OCI-LY3 (cell line): ENCODE measurements around the gene RPL22L1.

Experiments used
- H2AFZ ChIP-seq: fragments of 200-600, 300-600 bp; shearing (Covaris generic); 2 replicates; pipeline ENCODE4 v1.6.0; 2014; ENCODE audit warnings: antibody characterized with exemption, low read depth, low read length
- H3K27ac ChIP-seq: fragments of 200-600, 300-600 bp; sonication (generic); 2 replicates; pipeline ENCODE4 v1.5.1; 2014; ENCODE audit warnings: mild to moderate bottlenecking, low read length, moderate library complexity, mixed read lengths
- H3K27me3 ChIP-seq: fragments of 200-600, 300-600 bp; sonication (generic); 2 replicates; pipeline ENCODE4 v1.6.1; 2014; ENCODE audit warnings: low read depth, low read length, mixed read lengths
- H3K36me3 ChIP-seq: fragments of 200-600, 300-600 bp; sonication (generic); replicated peaks from 2 replicates; pipeline ENCODE3; 2014; ENCODE audit warnings: low read depth, low read length, mixed read lengths
- H3K4me1 ChIP-seq: fragments of 300-600, 200-600 bp; sonication (generic); 2 replicates; pipeline ENCODE4 v1.6.1; 2014; ENCODE audit warnings: low read length, mixed read lengths
- H3K4me2 ChIP-seq: fragments of 200-600, 300-600 bp; sonication (generic); 2 replicates; pipeline ENCODE4 v1.6.1; 2014; ENCODE audit warnings: low read length, mixed read lengths
- H3K4me3 ChIP-seq: fragments of 300-600, 200-600 bp; sonication (generic); 2 replicates; pipeline ENCODE4 v1.5.1; 2014; ENCODE audit warnings: antibody characterized with exemption, mild to moderate bottlenecking, low read length, moderate library complexity
- H3K79me2 ChIP-seq: fragments of 300-600, 200-600 bp; shearing (Covaris generic); 2 replicates; pipeline ENCODE4 v1.6.1; 2014; ENCODE audit warnings: mild to moderate bottlenecking, low read length, mixed read lengths
- H3K9ac ChIP-seq: fragments of 300-600, 200-600 bp; shearing (Covaris generic); 2 replicates; pipeline ENCODE4 v1.6.0; 2014; ENCODE audit warnings: mild to moderate bottlenecking, low read length, moderate library complexity
- H3K9me3 ChIP-seq: fragments of 200-600, 300-600 bp; shearing (Covaris generic); 2 replicates; pipeline ENCODE4 v1.6.1; 2014; ENCODE audit warnings: low read length, mixed read lengths; ENCODE audit not compliant: insufficient read depth
- H4K20me1 ChIP-seq: fragments of 200-600, 300-600 bp; sonication (generic); 2 replicates; pipeline ENCODE4 v1.6.1; 2016; ENCODE audit warnings: low read length, mixed read lengths; ENCODE audit not compliant: insufficient read depth
- CTCF ChIP-seq: fragments of 200-600, 300-600 bp; sonication (generic); IDR thresholded peaks from 2 replicates; pipeline ENCODE4 v1.5.1; 2014; ENCODE audit warnings: antibody characterized with exemption, low read length, low read depth
- EZH2phosphoT487 ChIP-seq: fragments of 200-600 bp; shearing (Covaris generic); IDR thresholded peaks from 2 replicates; pipeline ENCODE4 v1.6.1; 2018; ENCODE audit warnings: antibody characterized with exemption, mixed run types, low read depth

Gene RPL22L1

GRCh38 chr3:170863816-170864215, 6.2 kb downstream of the RPL22L1 start:
- Histone ChIP-seq H3K27me3 (no peaks in the 10 kb centered on the region), H2AFZ (no peak overlapping the region), H3K36me3 (peaks cover 38% of the 10 kb centered on the region), H3K27ac (no peak overlapping the region), H3K4me2 (no peak overlapping the region), H3K79me2 (peaks cover 14% of the 10 kb centered on the region), H3K4me3 (no peak overlapping the region), H3K9ac (no peak overlapping the region), H4K20me1 (peaks cover 28% of the 10 kb centered on the region), H3K4me1 (peaks cover 18% of the 10 kb centered on the region), H3K9me3 (no peaks in the 10 kb centered on the region)
- TF ChIP-seq CTCF (no peak), EZH2phosphoT487 (no peak)

- peaks cover 11% of the 10 kb centered on the region for H3K4me1 ChIP-seq
- H2AFZ ChIP-seq: no peak overlapping the region
- no peaks in the 10 kb centered on the region for H3K27me3 ChIP-seq
- peaks cover 4% of the 10 kb centered on the region; the same call in 1 of the 2 replicates for H3K79me2 ChIP-seq
- TF ChIP-seq EZH2phosphoT487: no peak
- no peak for TF ChIP-seq CTCF
- no peak overlapping the region for H3K9ac ChIP-seq
- no peaks in the 10 kb centered on the region for H3K9me3 ChIP-seq
- H3K4me2 ChIP-seq: no peak overlapping the region
- H3K36me3 ChIP-seq: peaks cover 32% of the 10 kb centered on the region
- H3K4me3 ChIP-seq: no peak overlapping the region
- peaks cover 22% of the 10 kb centered on the region for H4K20me1 ChIP-seq
- no peak overlapping the region for H3K27ac ChIP-seq
Observed at GRCh38 chr3:170862618-170863374, 7.2 kb downstream of the RPL22L1 start.

- Histone ChIP-seq H3K4me1 (no peaks in the 10 kb centered on the region), H3K4me3 (no peak overlapping the region), H2AFZ (no peak overlapping the region), H3K79me2 (no peaks in the 10 kb centered on the region), H3K9ac (no peak overlapping the region), H3K27me3 (0 out of 2 replicates have a peak, but pooled peaks cover 5% of the 10 kb centered on the region), H3K27ac (no peak overlapping the region), H3K9me3 (no peaks in the 10 kb centered on the region), H3K36me3 (no peaks in the 10 kb centered on the region), H3K4me2 (no peak overlapping the region), H4K20me1 (no peaks in the 10 kb centered on the region)
- no peak for TF ChIP-seq CTCF
- no peak for TF ChIP-seq EZH2phosphoT487
Observed at GRCh38 chr3:170858599-170858998, 11.4 kb downstream of the RPL22L1 start.

- Histone ChIP-seq H3K9ac (no peak overlapping the region), H3K27ac (no peak overlapping the region)
Observed at GRCh38 chr3:170852324-170852723, 17.7 kb downstream of the RPL22L1 start.

More at GRCh38 chr3:170852324-170852723, 17.7 kb downstream of the RPL22L1 start:
- Histone ChIP-seq H4K20me1 (no peaks in the 10 kb centered on the region), H3K36me3 (no peaks in the 10 kb centered on the region), H3K9me3 (no peaks in the 10 kb centered on the region), H3K27me3 (peaks cover 16% of the 10 kb centered on the region; the same call in 1 of the 2 replicates), H3K4me2 (no peak overlapping the region), H3K4me3 (no peak overlapping the region), H3K79me2 (no peaks in the 10 kb centered on the region), H3K4me1 (no peaks in the 10 kb centered on the region), H2AFZ (no peak overlapping the region)
- no peak for TF ChIP-seq CTCF
- TF ChIP-seq EZH2phosphoT487: no peak
